ENCODE measurements around the gene WIPF3. TPM values are rescaled to one million over a fixed set of nuclear protein-coding genes. Genes with fewer than 3 reads are reported as not detected.
A peak's percentile ranks its signal among the peaks of the same experiment; 100 is the strongest.

WIPF3 gene
- total RNA-seq, 1 donor, result under 0.01 TPM

- no peak overlapping the region for H3K4me3 ChIP-seq (ENCODE audit: low read depth, low read length)
- TF ChIP-seq CTCF (IDR thresholded peaks at IDR 0.05; ENCODE audit: insufficient read depth, low read depth, low read length), result no peak
- no peak for DNase-seq (ENCODE audit: low read depth)
Measured at GRCh38 chr7:29779017-29779416, 27.3 kb upstream of the WIPF3 start.

- no peak for TF ChIP-seq CTCF (IDR thresholded peaks at IDR 0.05; ENCODE audit: insufficient read depth, low read depth, low read length)
- DNase-seq (ENCODE audit: low read depth), result no peak
Measured at GRCh38 chr7:29780346-29780745, 26.0 kb upstream of the WIPF3 start.

GRCh38 chr7:29783671-29784070, 22.6 kb upstream of the WIPF3 start:
- no peak for DNase-seq (ENCODE audit: low read depth)
- H3K4me3 ChIP-seq (ENCODE audit: low read depth, low read length), result no peak overlapping the region
- TF ChIP-seq CTCF (IDR thresholded peaks at IDR 0.05; ENCODE audit: insufficient read depth, low read depth, low read length), result no peak

More at GRCh38 chr7:29780346-29780745, 26.0 kb upstream of the WIPF3 start:
- H3K4me3 ChIP-seq (ENCODE audit: low read depth, low read length), result no peak overlapping the region

GRCh38 chr7:29793507-29793906, 12.8 kb upstream of the WIPF3 start:
- no peak overlapping the region for H3K4me3 ChIP-seq (ENCODE audit: low read depth, low read length)
- DNase-seq (ENCODE audit: low read depth), result no peak
- no peak for TF ChIP-seq CTCF (IDR thresholded peaks at IDR 0.05; ENCODE audit: insufficient read depth, low read depth, low read length)

- DNase-seq (ENCODE audit: low read depth), result no peak
- no peak for TF ChIP-seq CTCF (IDR thresholded peaks at IDR 0.05; ENCODE audit: insufficient read depth, low read depth, low read length)
- no peak overlapping the region for H3K4me3 ChIP-seq (ENCODE audit: low read depth, low read length)
Measured at GRCh38 chr7:29794959-29795629, 11.2 kb upstream of the WIPF3 start.

GRCh38 chr7:29795696-29796580, 10.4 kb upstream of the WIPF3 start:
- peak; percentile 12 for DNase-seq (ENCODE audit: low read depth)
- TF ChIP-seq CTCF (IDR thresholded peaks at IDR 0.05; ENCODE audit: insufficient read depth, low read depth, low read length), result no peak
- no peak overlapping the region for H3K4me3 ChIP-seq (ENCODE audit: low read depth, low read length)
